ENCODE results near the gene KDR. TPM values are rescaled to one million over a fixed set of nuclear protein-coding genes. Genes with fewer than 3 reads are reported as not detected.

KDR gene
- total RNA-seq, 1 donor from 2014 or later = 49.1 TPM

DNA sequence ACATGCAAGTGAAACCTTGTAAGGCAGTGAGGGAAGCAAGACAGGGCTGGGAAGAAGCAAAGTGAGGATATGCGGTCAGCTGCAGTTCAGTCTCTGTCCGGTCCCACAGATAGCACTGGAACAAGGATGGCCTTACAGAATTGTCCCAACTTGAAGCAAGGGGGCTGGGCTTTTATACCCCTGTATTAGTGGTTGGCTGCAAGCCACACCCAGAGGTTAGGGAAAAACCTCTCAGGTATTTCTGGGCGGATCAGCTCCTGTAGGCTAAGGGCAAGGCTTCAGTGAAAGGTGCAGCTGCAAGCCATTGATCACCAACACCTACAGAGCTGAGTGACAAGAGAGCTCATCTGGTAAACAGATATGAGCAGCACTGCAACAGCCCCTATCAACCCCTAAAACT lies 89.0 kb downstream of the KDR start:
- no peak overlapping the region for H3K4me3 ChIP-seq (ENCODE audit: low read length in 3 of 3)
- peaks cover 3 to 5% (median 4%) of the 10 kb centered on the region in 3 donors for H3K4me1 ChIP-seq (ENCODE audit: control insufficient read depth in 3 of 3, insufficient read depth in 3 of 3, low read length in 3 of 3)
- no peak overlapping the region for H3K9ac ChIP-seq (ENCODE audit: low read depth in 1 of 3, low read length in 3 of 3)
- H3K27ac ChIP-seq (ENCODE audit: low read depth, low read length) = no peak overlapping the region
- H3K27me3 ChIP-seq (ENCODE audit: control insufficient read depth in 3 of 3, insufficient read depth in 3 of 3, low read length in 3 of 3) = peaks cover 0 to 4% (median 0%) of the 10 kb centered on the region in 3 donors
- H3K36me3 ChIP-seq (ENCODE audit: control insufficient read depth in 3 of 3, insufficient read depth in 3 of 3, low read length in 3 of 3) = no peaks in the 10 kb centered on the region
- H3K9me3 ChIP-seq (ENCODE audit: control insufficient read depth in 3 of 3, low read length in 3 of 3) = no peaks in the 10 kb centered on the region

DNA sequence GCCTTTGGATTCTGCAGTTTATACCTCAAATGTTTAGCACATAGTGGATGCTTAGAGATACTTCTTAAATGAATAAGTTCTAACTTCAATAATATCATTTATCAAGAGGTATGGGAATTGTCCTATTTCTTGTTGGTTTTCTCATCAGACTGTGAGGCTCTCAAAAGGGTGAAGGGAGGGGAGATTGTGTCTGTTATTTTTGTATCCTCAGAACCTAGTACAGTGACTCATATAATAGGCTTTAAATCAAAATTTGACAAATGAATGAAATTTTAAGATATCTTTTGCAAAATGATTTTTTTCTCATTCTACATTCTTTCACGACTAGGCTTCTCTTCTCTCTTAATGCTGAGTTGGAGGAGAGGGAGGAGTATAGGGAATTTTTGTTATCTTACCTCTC lies 89.5 kb downstream of the KDR start:
- peaks cover 3 to 5% (median 4%) of the 10 kb centered on the region in 3 donors for H3K4me1 ChIP-seq (ENCODE audit: control insufficient read depth in 3 of 3, insufficient read depth in 3 of 3, low read length in 3 of 3)
- no peak overlapping the region for H3K4me3 ChIP-seq (ENCODE audit: low read length in 3 of 3)
- no peak overlapping the region for H3K27ac ChIP-seq (ENCODE audit: low read depth, low read length)

DNA sequence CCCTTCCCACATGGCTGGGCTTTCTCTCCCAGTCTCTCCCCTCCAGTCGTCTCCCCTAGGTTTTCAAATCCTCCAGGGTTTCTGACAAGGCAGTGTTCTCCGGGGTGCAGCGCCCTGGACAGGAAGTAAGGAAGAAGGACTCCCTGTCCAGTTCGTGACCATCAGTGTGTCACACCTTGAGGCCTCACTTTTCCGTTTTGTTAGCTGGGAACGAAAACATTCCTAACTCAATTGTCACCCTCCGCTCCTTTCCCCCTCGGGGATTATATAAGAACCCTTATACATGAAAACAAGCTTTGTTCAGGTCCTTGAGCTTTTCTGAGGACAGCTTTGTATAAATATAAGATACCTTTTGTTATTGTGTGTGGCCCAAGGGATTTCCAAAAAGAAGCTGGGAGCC lies 92.1 kb downstream of the KDR start:
- no peaks in the 10 kb centered on the region for H3K36me3 ChIP-seq (ENCODE audit: control insufficient read depth in 3 of 3, insufficient read depth in 3 of 3, low read length in 3 of 3)
- peaks cover 0 to 1% (median under 1%) of the 10 kb centered on the region in 3 donors for H3K4me1 ChIP-seq (ENCODE audit: control insufficient read depth in 3 of 3, insufficient read depth in 3 of 3, low read length in 3 of 3)
- no peaks in the 10 kb centered on the region for H3K9me3 ChIP-seq (ENCODE audit: control insufficient read depth in 3 of 3, low read length in 3 of 3)
- no peak overlapping the region for H3K4me3 ChIP-seq (ENCODE audit: low read length in 3 of 3)
- no peak overlapping the region for H3K27ac ChIP-seq (ENCODE audit: low read depth, low read length)
- H3K27me3 ChIP-seq (ENCODE audit: control insufficient read depth in 3 of 3, insufficient read depth in 3 of 3, low read length in 3 of 3) = peaks cover 0 to 4% (median 0%) of the 10 kb centered on the region in 3 donors
- no peak overlapping the region for H3K9ac ChIP-seq (ENCODE audit: low read depth in 1 of 3, low read length in 3 of 3)

More for the DNA sequence above, 89.5 kb downstream of the KDR start:
- no peaks in the 10 kb centered on the region for H3K9me3 ChIP-seq (ENCODE audit: control insufficient read depth in 3 of 3, low read length in 3 of 3)
- H3K36me3 ChIP-seq (ENCODE audit: control insufficient read depth in 3 of 3, insufficient read depth in 3 of 3, low read length in 3 of 3) = no peaks in the 10 kb centered on the region
- peaks cover 0 to 4% (median 0%) of the 10 kb centered on the region in 3 donors for H3K27me3 ChIP-seq (ENCODE audit: control insufficient read depth in 3 of 3, insufficient read depth in 3 of 3, low read length in 3 of 3)
- no peak overlapping the region for H3K9ac ChIP-seq (ENCODE audit: low read depth in 1 of 3, low read length in 3 of 3)

DNA sequence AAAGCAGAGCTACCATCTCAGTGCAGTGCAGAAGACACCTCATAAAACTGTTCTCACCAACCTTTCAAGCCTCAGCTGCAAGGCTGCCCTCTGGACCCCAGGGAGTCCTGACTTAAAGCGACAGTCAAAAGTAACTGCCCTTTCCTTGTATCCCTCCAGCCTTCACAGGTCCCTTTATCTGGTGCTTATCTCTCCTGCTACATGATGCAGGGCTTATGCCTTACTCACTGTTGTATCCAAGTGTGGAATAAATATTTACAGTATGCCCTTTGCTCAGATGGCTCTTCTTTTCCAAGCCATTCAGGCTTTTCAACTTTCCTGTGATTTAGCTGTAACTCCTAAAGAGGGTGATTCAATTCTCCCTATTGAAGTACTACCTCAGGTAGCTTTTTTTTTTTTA lies 92.6 kb downstream of the KDR start:
- no peaks in the 10 kb centered on the region for H3K9me3 ChIP-seq (ENCODE audit: control insufficient read depth in 3 of 3, low read length in 3 of 3)
- no peak overlapping the region for H3K27ac ChIP-seq (ENCODE audit: low read depth, low read length)
- no peaks in the 10 kb centered on the region for H3K4me1 ChIP-seq (ENCODE audit: control insufficient read depth in 3 of 3, insufficient read depth in 3 of 3, low read length in 3 of 3)
- H3K27me3 ChIP-seq (ENCODE audit: control insufficient read depth in 3 of 3, insufficient read depth in 3 of 3, low read length in 3 of 3) = peaks cover 0 to 4% (median 0%) of the 10 kb centered on the region in 3 donors
- H3K9ac ChIP-seq (ENCODE audit: low read depth in 1 of 3, low read length in 3 of 3) = no peak overlapping the region
- H3K36me3 ChIP-seq (ENCODE audit: control insufficient read depth in 3 of 3, insufficient read depth in 3 of 3, low read length in 3 of 3) = no peaks in the 10 kb centered on the region
- no peak overlapping the region for H3K4me3 ChIP-seq (ENCODE audit: low read length in 3 of 3)

DNA sequence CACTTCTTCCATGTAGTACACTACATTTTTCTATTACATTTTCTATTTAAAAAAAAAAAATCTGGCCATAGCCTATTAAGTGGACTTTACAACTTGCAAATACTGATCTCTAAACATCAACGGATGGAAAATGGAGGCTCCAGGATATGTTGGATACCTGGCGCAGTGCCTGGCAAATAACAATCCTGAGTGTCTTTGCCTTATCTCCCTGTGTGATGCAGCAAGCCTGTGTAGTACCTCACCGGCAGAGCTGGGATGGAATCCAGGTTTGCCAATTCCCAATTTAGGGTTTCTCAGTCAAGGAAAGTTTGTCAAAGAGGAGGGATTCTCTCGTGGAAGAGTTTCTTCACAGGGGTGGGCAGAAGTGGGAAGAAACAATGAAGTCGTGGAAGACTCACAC lies 93.2 kb downstream of the KDR start:
- no peaks in the 10 kb centered on the region for H3K36me3 ChIP-seq (ENCODE audit: control insufficient read depth in 3 of 3, insufficient read depth in 3 of 3, low read length in 3 of 3)
- H3K27ac ChIP-seq (ENCODE audit: low read depth, low read length) = no peak overlapping the region
- H3K27me3 ChIP-seq (ENCODE audit: control insufficient read depth in 3 of 3, insufficient read depth in 3 of 3, low read length in 3 of 3) = peaks cover 0 to 4% (median 0%) of the 10 kb centered on the region in 3 donors
- H3K9me3 ChIP-seq (ENCODE audit: control insufficient read depth in 3 of 3, low read length in 3 of 3) = no peaks in the 10 kb centered on the region
- no peaks in the 10 kb centered on the region for H3K4me1 ChIP-seq (ENCODE audit: control insufficient read depth in 3 of 3, insufficient read depth in 3 of 3, low read length in 3 of 3)
- H3K4me3 ChIP-seq (ENCODE audit: low read length in 3 of 3) = no peak overlapping the region
- H3K9ac ChIP-seq (ENCODE audit: low read depth in 1 of 3, low read length in 3 of 3) = no peak overlapping the region

DNA sequence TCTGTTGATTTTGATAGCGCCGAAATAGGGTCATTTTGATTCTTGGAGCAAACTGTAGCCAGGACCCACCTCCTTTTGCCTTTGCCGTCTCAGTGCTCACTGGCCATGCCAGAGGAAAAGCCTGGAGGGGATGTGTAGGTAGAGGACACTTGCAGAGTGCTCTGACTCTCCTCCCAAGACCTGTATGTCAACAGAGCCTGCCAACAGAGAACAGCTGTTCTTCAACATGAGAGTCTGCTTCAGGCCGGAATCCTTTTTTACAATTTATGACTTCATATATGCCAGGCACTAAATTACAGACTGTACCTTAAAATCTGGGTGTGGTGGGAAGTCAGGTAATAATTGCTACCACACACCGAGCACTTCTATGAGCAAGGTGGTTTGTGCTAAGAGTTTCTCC lies 94.2 kb downstream of the KDR start:
- H3K27ac ChIP-seq (ENCODE audit: low read depth, low read length) = no peak overlapping the region
- no peaks in the 10 kb centered on the region for H3K36me3 ChIP-seq (ENCODE audit: control insufficient read depth in 3 of 3, insufficient read depth in 3 of 3, low read length in 3 of 3)
- H3K4me1 ChIP-seq (ENCODE audit: control insufficient read depth in 3 of 3, insufficient read depth in 3 of 3, low read length in 3 of 3) = no peaks in the 10 kb centered on the region
- H3K27me3 ChIP-seq (ENCODE audit: control insufficient read depth in 3 of 3, insufficient read depth in 3 of 3, low read length in 3 of 3) = peaks cover 0 to 4% (median 0%) of the 10 kb centered on the region in 3 donors
- no peak overlapping the region for H3K9ac ChIP-seq (ENCODE audit: low read depth in 1 of 3, low read length in 3 of 3)
- H3K9me3 ChIP-seq (ENCODE audit: control insufficient read depth in 3 of 3, low read length in 3 of 3) = no peaks in the 10 kb centered on the region
- no peak overlapping the region for H3K4me3 ChIP-seq (ENCODE audit: low read length in 3 of 3)

DNA sequence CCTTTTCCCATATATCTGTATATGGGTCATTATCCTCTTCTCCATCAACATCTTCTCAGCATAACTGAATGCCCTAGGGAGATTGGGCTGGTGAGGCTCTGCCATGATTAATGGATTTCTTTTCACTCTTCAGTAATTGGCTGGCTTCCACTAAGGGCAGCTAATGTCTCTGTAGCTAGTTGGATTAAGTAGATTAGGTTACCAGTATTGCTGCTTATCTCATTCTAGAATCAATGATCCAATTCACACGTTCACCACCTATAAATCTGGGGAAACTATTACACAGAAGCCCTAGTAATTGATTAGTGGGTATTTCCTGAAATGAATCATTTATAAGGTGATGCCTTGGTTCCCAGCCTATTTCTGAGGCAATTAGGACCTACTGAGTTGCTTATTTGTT lies 94.8 kb downstream of the KDR start:
- Histone ChIP-seq H3K9ac (ENCODE audit: low read depth in 1 of 3, low read length in 3 of 3) (no peak overlapping the region), H3K36me3 (ENCODE audit: control insufficient read depth in 3 of 3, insufficient read depth in 3 of 3, low read length in 3 of 3) (no peaks in the 10 kb centered on the region), H3K4me1 (ENCODE audit: control insufficient read depth in 3 of 3, insufficient read depth in 3 of 3, low read length in 3 of 3) (no peaks in the 10 kb centered on the region), H3K27me3 (ENCODE audit: control insufficient read depth in 3 of 3, insufficient read depth in 3 of 3, low read length in 3 of 3) (peaks cover 0 to 4% (median 0%) of the 10 kb centered on the region in 3 donors), H3K9me3 (ENCODE audit: control insufficient read depth in 3 of 3, low read length in 3 of 3) (no peaks in the 10 kb centered on the region), H3K4me3 (ENCODE audit: low read length in 3 of 3) (no peak overlapping the region), H3K27ac (ENCODE audit: low read depth, low read length) (no peak overlapping the region)

DNA sequence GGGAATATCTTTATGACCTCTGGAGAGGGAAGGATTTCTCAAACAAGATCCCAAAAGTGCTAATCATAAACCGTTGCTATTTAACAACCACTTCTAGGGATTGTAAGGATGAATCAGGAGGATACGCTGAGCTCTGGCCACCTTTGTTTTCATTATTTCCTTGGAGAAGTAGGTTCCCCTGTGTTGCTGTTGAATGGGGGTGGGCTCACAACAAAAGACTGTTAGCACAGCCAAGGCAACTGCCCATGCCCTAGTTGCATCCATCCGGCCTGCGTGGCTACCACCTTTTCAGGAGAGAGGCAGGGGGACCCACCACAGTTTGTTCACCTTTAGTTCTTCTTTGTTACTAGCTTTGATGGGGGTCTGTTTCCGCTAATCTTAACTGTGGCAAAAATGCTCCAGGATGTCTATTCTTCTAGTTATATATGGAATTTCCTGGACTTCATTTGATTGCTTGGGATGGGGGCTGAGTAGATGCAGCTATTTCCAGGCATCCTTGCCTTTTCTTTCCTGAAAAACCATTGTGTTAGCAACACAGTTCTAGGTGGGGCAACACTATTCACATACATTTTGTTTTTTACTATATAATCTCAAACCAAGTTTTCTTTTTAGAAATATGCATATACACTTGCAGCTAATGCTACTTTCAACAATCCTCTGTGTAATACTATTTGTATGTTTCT lies 95.4 kb downstream of the KDR start:
- no peak overlapping the region for H3K9ac ChIP-seq (ENCODE audit: low read depth in 1 of 3, low read length in 3 of 3)
- no peaks in the 10 kb centered on the region for H3K36me3 ChIP-seq (ENCODE audit: control insufficient read depth in 3 of 3, insufficient read depth in 3 of 3, low read length in 3 of 3)
- H3K27me3 ChIP-seq (ENCODE audit: control insufficient read depth in 3 of 3, insufficient read depth in 3 of 3, low read length in 3 of 3) = peaks cover 0 to 3% (median 0%) of the 10 kb centered on the region in 3 donors
- no peaks in the 10 kb centered on the region for H3K9me3 ChIP-seq (ENCODE audit: control insufficient read depth in 3 of 3, low read length in 3 of 3)
- H3K4me1 ChIP-seq (ENCODE audit: control insufficient read depth in 3 of 3, insufficient read depth in 3 of 3, low read length in 3 of 3) = no peaks in the 10 kb centered on the region
- no peak overlapping the region for H3K4me3 ChIP-seq (ENCODE audit: low read length in 3 of 3)
- H3K27ac ChIP-seq (ENCODE audit: low read depth, low read length) = no peak overlapping the region

DNA sequence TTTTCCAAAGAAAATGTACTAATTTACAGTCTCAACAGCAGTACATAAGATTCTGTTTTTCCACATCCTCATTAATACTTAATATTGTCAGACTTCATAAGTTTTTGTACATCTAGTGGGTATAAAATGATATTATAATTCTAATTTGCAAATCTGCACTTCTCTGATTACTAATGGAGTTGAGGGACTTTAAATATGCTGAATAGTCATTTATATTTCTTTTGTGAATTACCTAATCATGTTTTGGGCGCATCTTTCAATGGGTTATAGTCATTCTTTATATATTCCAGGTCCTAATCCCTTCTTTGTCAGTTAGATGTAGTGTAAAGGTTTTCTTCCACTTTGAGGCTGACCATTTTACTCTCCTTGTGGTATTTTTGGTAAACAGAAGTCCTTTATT lies 96.1 kb downstream of the KDR start:
- Histone ChIP-seq H3K27ac (ENCODE audit: low read depth, low read length) (no peak overlapping the region), H3K36me3 (ENCODE audit: control insufficient read depth in 3 of 3, insufficient read depth in 3 of 3, low read length in 3 of 3) (no peaks in the 10 kb centered on the region), H3K4me3 (ENCODE audit: low read length in 3 of 3) (no peak overlapping the region), H3K9me3 (ENCODE audit: control insufficient read depth in 3 of 3, low read length in 3 of 3) (no peaks in the 10 kb centered on the region), H3K27me3 (ENCODE audit: control insufficient read depth in 3 of 3, insufficient read depth in 3 of 3, low read length in 3 of 3) (no peaks in the 10 kb centered on the region), H3K9ac (ENCODE audit: low read depth in 1 of 3, low read length in 3 of 3) (no peak overlapping the region), H3K4me1 (ENCODE audit: control insufficient read depth in 3 of 3, insufficient read depth in 3 of 3, low read length in 3 of 3) (no peaks in the 10 kb centered on the region)

Measured in skeletal muscle tissue (tissue), 4 donors.